ENCODE measurements around the gene AHRR.

The AHRR gene

GRCh38 chr5:435961-436640 lies 114.6 kb downstream of the AHRR start:
- peak; percentile 34; the same call in 1 of the 2 replicates for TF ChIP-seq CTCF (conservative IDR thresholded peaks at IDR 0.05; ENCODE audit: low read depth)
- no peak overlapping the region for H3K27ac ChIP-seq
- POLR2A ChIA-PET (ENCODE audit: low non-redundant PET): no interaction called here
- CTCF ChIA-PET: interaction anchor here (0.6 to 0.9 kb wide), 2 partner anchors 98 to 120 kb away, joined by 3 read pairs; no protein-coding TSS in a partner anchor
- DNase-seq (ENCODE audit: low spot score): peak; percentile 43

GRCh38 chr5:436641-436975 lies 115.1 kb downstream of the AHRR start:
- no peak for DNase-seq (ENCODE audit: low spot score)
- H3K27ac ChIP-seq: no peak overlapping the region
- POLR2A ChIA-PET (ENCODE audit: low non-redundant PET): no interaction called here
- CTCF ChIA-PET: interaction anchor here (0.6 to 0.9 kb wide), 5 partner anchors 10 to 120 kb away, joined by 3 read pairs; no protein-coding TSS in a partner anchor
- no peak for TF ChIP-seq CTCF (conservative IDR thresholded peaks at IDR 0.05; ENCODE audit: low read depth)

GRCh38 chr5:437281-437771 lies 115.8 kb downstream of the AHRR start:
- POLR2A ChIA-PET (ENCODE audit: low non-redundant PET): no interaction called here
- no peak overlapping the region for H3K27ac ChIP-seq
- TF ChIP-seq CTCF (conservative IDR thresholded peaks at IDR 0.05; ENCODE audit: low read depth): no peak
- no peak for DNase-seq (ENCODE audit: low spot score)
- CTCF ChIA-PET: interaction anchor here (0.6 to 0.9 kb wide), 3 partner anchors 9 to 99 kb away, joined by 3 read pairs; no protein-coding TSS in a partner anchor

GRCh38 chr5:438481-438981 lies 117.0 kb downstream of the AHRR start:
- H3K27ac ChIP-seq: 0 out of 2 replicates have a peak overlapping the region, but pooled peaks have one; percentile 2
- ChIA-PET CTCF (interaction anchor here (0.5 to 0.7 kb wide), 2 partner anchors 10 to 198 kb away, joined by 3 to 6 read pairs; no protein-coding TSS in a partner anchor), POLR2A (ENCODE audit: low non-redundant PET) (interaction anchor here (0.6 kb wide), 1 partner anchor 120 kb away, joined by 3 read pairs; no protein-coding TSS in a partner anchor)
- TF ChIP-seq CTCF (conservative IDR thresholded peaks at IDR 0.05; ENCODE audit: low read depth): no peak
- no peak for DNase-seq (ENCODE audit: low spot score)

GRCh38 chr5:439181-439580 lies 117.7 kb downstream of the AHRR start:
- H3K27ac ChIP-seq: 0 out of 2 replicates have a peak overlapping the region, but pooled peaks have one; percentile 2
- CTCF ChIA-PET: no interaction called here
- no peak for DNase-seq (ENCODE audit: low spot score)
- POLR2A ChIA-PET (ENCODE audit: low non-redundant PET): interaction anchor here (0.6 kb wide), 1 partner anchor 121 kb away, joined by 3 read pairs; no protein-coding TSS in a partner anchor
- TF ChIP-seq CTCF (conservative IDR thresholded peaks at IDR 0.05; ENCODE audit: low read depth): no peak

- TF ChIP-seq CTCF (conservative IDR thresholded peaks at IDR 0.05; ENCODE audit: low read depth): no peak
- CTCF ChIA-PET: interaction anchor here (1.3 kb wide), 1 partner anchor 123 kb away, joined by 3 read pairs; no protein-coding TSS in a partner anchor
- H3K27ac ChIP-seq: 0 out of 2 replicates have a peak overlapping the region, but pooled peaks have one; percentile 2
- POLR2A ChIA-PET (ENCODE audit: low non-redundant PET): no interaction called here
- DNase-seq (ENCODE audit: low spot score): no peak
Observed at GRCh38 chr5:439636-440035, 118.1 kb downstream of the AHRR start.
